NCI-H774 (cell line): ENCODE data around the gene SIK3.

Source experiments
- DNase-seq: peaks from one replicate; lab custom pipeline; 2025; lab: John Stamatoyannopoulos, UW

The SIK3 gene

DNA sequence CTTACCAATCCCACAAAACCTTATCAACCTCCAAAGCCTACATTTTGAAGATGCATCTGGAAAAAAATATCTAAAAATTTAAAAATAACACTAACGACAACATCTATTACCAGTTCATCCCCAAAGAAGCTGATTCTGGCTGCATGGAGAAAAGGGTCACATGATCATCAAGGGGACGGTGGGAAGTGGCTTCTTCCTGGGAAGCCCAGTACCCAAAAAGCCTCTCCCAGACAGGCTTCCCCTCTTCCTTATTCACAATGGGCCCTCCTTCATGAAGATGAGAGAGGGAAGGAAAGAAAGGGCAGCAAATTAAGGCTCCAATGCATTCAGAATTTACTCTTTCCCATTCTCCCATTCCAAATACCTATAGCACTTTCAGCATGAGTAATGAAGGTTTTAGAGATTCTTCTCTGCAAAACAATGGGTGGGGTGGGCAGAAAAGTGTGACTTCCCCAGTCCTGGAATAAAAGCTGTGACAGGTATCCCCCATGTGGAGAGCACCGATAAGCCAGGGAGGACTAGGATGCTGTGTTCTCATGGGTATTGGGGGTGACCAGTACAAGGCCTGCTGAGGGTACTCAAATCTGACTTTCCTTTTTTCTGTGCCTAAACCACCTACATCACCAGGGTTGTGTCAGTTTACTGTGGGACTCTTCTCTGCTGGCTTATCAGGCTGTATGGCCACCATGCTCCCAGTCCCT, 88.2 kb downstream of the SIK3 start:
- DNase-seq = no peak

DNA sequence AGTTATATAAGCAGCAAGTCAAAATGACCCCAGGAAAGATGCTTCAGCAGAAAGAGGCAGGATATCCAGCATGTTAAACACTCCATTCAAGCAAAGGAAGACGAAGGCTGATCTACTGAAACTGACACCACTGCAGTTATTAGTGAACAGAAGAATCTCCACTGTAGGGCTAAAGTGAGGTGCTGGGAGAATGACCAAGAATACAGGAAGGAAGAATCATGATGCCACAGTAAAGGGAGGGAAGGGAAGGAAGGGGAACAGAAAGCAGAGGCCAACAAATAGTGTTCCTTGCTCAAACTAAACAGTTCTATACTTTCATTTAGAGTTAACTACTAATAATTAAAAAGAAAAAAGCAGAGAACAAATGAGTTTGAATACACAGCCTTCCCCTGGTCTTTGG, 92.5 kb downstream of the SIK3 start:
- no peak for DNase-seq

DNA sequence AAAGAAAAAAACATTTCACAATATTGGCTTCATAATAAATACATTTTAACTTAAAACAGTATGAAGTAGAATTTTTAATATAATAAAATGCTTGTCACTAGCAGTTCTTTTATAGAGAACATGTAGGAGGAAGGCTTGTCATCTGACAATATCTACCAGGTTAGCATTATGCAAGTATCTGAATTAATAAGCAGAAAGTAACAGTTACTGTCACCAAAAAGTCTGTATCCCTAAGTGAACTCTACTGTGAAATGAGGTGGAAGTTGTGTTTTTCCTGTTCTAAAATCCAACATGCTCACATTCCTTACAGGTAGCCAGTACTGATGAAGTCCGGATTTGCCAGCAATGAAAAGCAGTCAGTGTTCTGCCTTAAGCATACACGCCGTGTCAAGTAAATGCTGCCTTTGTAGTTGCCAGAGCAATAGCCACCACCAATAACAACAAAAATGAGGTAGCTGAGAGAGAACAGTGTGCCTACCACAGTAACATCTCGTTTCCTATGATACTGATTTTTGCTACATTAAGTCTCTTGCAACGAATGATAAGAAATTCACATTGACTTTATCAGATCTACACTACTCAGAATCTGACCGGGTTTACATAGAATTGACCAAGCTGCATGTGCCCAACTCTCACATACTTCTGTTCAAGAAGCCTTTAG, 95.5 kb downstream of the SIK3 start:
- no peak for DNase-seq

DNA sequence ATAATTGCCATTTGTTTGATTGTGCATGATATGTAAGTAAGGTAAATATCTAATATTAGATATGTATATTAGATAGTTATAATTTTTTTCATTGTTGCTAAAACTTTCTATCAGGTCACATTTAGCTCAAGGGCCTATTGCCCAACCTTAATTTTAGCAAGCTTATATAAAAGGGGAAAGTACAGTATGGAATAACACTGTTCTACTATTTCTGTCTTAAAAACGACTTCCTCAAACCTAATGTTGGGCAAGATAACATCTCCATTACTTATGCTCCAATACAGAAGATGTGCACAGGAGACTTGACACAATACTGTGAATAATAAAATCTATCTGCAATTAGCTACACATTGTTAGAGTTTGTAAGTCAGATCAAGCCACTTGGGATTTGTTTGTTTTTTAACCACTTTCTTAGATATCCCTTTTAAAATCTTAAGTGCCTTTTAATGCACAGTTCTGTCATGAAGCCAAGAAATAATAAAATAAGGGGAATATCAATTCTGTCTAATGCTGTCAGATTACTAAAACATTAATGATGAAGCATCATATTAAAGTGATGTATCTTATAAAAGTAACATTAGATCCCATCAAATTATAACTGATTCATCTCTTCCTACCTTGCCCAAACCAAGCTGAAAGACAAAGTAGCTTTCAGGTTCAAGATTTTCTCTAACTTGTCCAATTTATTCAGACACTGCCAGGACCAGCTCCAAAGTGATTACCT, 98.1 kb downstream of the SIK3 start:
- no peak for DNase-seq

DNA sequence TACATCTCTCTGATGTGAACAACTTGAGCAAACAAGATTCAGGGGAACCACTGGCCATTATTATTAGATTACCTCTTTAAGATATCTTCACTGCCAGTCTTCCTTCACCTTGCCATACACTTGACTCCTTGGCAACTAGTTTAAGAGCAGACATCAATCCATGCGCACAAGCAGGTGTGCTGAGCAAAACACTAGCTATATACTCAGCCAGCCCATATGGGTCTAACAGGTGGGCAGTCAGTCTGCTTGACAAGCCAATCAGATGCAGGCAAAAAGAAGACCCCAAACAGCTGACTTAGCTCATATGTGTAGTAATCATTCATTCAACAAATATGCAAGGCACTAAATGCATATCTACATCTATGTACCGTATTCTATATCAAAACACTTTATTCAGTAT, 101.2 kb downstream of the SIK3 start:
- no peak for DNase-seq

DNA sequence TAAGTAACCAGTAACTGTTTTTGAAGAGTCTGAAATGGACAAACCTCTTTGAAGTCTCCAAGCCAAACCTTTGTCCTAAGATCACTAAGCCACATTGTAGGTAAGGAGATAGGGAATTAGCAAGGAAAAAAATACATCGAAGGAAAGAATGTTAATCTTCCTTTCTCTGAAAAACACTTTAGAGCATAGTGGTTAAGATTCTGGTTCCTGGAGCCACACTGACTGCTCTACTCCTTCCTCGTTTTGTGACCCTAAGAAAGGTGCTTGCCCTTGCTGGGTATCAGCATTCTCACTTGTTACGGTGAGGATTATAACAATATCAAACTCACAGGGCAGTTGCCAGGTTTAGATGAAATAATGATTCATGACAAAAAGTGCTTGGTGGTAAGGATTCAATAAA, 104.0 kb downstream of the SIK3 start:
- DNase-seq = no peak

DNA sequence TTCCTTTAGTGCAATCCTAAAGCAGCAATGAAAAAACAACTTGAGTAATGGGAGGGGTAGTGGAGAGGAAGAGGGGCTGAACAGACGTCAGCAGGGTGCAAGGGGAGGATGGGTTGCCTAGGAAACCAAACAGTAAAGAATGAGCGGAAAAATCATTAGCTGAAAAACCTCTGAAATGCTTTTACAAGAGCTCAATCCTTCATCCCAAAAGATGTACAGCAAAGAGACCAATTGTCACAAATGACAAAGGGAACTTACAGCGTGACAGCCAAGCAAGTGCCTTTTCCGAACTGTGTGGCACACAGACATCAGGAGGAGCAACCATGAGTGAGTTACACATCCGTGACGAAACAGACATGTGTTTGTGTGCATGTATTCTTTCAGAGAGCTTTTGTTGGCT, 104.6 kb downstream of the SIK3 start:
- DNase-seq = no peak

DNA sequence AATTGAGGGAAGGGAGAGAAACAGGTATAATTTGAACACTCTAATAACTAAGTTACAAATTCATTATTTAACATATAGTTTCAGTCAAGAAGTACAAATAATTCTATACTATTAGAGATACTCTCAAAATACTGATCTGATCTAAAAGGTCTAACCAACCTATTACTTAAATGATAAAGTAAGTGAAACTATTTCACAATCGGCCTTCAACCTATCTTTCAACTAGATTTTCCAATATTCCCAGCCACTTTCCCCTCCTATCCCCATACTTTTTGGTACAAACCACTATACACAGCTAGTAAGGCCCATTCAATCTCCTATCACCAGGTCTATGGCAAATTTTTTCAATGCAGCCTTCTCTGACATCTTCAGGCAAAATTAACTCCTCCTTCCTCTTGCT, 106.7 kb downstream of the SIK3 start:
- no peak for DNase-seq

DNA sequence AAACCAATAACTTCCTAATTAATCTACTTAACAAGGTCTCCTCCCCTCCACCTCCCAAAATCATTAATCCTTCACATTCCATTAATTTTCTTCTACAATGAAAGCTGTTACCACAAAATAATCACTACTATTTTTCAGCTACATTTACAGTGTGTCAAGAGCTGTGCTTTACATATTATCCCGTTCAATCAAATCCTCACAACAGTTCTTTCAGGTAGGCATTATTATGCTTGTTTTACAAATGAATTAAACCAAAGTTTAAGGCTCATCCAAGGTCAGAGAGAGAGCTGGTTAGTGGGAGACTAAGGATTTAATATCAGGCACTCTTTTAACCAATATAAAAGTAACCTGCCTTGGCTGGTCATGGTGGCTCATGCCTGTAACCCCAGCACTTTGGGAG, 107.4 kb downstream of the SIK3 start:
- no peak for DNase-seq

DNA sequence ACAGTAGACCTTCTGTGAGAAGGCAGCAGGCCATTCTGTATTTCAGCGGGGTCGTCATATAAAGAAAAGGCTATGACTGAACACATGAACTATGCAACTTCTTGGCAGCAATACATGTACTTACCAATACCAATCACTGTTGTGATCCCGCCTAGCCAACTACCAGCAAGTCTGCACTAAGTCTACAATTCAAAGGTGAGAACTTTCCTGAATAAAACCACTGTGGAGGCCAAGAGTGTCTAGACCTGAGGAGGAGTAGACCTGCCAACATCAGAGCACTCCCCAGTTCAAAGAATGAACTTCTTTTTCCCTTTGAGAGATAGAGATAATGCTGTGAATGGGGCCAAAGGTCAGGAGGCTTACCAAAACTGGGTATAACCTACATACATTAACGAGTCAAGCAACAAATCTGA, 108.2 kb downstream of the SIK3 start:
- DNase-seq = no peak

DNA sequence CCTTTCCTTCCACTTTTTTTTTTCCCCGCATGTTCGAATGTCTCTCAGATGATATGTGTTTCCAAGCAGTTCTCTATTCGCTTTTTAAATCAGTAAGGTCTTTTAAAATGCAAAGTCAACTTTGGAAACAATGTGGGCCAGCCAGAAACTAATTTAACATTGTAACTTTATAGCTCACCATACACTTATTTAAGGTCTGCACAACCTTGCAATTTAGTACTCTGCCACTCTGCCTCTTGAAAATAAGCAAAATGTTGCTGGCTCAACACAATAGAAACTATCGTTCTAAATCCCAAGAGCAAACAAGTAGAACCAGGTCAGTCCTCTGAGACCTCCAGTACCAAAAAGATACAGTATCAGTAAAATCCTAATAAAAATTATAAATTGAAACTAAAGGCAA, 109.0 kb downstream of the SIK3 start:
- DNase-seq = no peak

DNA sequence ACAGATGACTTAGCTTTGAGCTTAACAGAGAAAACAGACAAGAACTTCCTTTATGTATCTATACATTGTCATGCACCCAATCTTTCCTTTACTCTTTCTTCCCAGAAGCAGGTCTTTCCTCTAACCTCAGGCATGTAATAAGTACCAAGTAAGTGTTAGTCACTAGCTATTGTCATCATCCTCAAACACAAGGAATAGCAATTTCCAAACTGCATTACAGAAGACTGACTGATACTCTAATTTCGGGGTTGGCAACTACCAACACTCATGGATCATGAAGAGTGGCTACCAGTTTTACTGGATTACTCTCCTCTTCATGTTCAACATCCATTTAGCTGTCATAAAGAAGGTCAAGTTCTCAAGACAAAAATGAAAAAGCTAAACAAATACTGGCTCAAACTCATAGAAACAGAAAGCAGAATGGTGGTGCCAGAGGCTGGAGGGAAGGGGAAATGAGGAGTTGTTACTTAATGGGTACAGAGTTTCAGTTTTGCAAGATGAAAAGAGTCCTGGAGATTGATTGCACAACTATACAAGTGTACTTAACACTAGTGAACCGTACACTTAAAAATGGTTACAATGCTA, 111.6 kb downstream of the SIK3 start:
- DNase-seq = no peak

DNA sequence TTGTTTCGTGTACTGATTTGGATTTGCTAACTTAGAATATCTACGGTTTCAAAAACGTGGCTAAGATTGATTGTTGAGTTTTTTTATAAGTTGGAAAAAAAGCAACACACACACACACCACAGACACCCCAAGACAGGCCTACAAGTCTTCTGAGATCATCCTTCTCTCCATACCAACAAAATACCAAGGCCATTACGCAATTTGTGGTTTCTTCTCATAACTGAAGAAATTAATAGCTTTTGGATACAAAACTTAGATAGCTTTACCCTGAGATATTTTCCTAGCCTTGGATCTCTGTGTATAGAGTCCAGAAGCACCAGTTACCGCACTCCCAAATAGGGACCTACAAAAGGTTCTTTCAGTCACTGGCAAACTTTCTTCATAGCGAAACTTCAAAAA, 113.6 kb downstream of the SIK3 start:
- no peak for DNase-seq

DNA sequence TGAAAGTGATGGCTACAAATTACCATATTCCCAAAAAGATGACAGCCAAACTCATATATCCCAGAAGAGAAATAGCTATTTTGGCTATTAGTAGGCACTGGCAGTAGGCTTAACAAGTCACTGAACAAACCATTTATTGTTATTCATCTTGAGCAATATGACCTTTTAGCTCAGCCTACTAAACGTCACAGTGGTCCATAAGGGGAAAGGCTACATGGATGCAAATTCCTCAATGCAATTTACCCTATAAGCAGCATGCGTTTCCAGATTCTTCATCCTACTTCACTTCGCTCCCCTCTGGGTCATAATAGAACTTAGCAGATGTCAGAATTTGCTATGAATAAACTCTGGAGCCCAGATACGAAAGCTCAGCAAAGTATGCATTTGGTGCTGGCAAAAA, 114.0 kb downstream of the SIK3 start:
- no peak for DNase-seq

DNA sequence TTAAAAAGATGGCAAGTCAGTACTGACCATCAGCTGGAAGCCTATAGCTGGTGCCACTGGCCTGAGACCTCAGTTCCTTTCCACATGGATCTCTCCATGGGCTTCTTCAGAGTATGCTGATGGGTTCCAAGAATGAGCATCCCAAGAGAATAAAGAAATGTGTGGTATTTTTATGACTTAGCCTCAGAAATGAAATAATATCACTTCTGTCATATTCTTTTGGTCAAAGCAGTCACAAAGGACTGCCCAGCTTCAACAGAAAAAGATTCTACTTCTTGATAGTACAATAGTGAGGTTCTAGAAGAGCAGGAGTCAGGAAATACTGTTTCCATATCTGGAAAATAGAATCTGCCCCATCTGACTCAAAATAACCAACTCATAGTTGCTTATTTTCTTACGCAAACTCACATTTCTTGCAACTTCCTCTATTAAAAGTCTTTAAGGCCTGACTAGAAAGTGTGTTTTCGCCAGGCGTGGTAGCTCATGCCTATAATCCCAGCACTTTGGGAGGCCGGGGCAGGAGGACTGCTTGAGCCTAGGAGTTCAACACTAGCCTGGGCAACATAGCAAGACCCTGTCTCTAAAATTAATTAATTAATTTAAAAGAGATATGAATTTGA, 116.9 kb downstream of the SIK3 start:
- no peak for DNase-seq

DNA sequence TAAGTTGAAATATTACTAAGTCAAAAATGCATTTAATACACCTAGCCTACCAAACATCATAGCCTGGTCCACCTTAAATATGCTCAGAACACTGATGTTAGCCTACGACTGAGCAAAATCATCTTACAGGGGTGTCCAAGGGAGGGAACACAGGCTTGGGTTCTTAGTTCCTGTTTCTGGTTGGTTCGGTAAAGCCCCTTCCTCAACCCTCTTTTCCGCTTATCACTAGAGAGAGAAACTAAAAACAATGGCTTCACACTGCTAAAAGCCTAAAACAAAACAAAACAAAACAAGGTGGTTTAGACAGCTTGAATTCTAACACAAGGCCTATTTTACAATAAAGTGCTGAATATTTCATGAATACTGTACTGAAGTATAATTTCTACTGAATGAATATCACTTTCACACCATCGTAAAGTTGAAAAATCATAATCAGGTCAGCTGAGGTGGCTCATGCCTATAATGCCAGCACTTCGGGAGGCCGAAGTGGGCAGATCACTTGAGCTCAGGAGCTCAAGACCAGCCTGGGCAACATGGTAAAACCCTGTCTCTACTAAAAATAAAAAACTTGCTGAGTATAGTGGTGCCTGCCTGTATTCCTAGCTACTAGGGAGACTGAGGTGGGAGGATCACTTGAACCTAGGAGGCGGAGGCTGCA, 118.0 kb downstream of the SIK3 start:
- no peak for DNase-seq

DNA sequence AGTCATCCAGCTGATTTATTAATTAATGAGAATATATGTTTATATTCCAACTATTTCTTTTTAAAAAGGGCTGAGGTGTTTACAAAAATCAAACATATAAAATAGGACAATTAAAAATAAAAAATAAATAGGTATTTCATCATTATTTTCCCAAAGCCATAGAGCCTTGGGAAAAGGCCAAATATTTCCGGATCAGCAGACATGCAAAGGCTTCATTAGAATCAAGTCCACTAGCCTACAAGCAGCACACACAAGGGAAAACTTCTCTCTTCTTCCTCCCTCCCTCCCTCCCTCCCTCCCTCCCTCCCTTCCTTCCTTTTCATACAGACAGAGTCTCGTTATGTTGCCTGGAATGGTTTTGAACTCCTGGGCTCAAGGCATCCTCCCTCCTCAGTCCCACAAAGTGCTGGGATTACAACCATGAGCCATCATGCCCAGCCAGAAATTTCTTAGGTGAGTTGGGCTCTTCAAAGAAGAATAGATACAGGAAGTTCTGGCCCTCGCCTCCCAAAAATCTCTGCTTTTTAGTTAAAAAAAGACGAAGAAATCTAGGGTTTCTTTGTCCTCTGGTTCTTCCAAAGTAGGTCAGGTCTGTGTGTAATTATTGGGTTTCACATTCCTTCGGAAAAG, 121.2 kb downstream of the SIK3 start:
- DNase-seq = no peak

DNA sequence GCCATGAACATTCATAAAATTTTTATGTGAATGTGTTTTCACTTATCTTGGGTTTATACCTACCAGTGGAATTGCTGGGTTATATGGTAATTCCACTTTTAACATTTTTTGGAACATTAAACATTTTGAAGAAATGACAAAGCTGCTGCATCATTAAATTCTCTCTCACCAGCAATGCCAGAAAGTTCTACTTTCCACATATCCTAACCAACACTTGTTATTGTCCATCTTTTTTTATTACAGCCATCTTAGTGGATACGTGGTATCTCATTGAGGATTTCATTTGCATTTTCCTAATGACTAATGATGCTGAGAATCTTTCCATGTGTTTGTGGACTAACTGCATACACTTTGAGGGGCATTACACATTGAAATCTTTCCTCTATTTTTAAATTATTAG, 122.6 kb downstream of the SIK3 start:
- DNase-seq = no peak

DNA sequence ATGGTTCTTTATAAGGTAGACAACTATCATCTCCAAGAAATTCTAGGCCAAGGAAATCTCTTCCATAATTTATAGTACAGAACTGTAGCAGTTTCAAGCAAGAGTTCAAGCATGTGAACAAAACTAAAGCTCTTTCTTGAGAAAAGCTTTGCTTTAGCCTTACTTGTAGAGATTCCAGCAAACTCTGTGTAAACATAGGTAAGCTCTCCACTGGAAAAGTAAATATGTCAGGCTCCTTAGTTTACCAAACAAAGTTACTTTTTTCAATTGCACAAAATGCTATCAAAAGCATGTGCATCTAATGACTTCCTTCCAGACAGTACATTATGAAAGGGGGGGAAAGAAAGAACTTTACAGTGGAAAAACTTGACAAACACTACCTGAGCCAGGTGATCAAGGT, 125.0 kb downstream of the SIK3 start:
- DNase-seq = no peak

DNA sequence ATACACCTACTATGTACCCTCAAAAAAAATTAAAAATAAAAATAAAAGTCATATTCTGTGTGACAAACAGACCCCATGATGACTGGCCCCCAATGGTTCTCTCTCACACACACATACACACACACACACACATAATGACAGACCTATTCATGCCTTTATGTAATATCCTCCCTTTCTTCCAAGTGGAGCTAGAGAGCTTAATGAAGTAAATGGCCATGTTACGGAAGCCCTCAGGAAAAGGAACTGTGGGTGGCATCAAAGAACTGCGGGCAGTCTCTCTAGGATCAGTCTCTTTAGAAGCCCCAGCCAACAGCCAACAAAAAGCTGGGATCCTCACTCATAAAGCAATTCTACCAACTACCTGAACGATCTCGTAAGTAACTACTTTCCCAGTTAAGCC, 125.5 kb downstream of the SIK3 start:
- no peak for DNase-seq

DNA sequence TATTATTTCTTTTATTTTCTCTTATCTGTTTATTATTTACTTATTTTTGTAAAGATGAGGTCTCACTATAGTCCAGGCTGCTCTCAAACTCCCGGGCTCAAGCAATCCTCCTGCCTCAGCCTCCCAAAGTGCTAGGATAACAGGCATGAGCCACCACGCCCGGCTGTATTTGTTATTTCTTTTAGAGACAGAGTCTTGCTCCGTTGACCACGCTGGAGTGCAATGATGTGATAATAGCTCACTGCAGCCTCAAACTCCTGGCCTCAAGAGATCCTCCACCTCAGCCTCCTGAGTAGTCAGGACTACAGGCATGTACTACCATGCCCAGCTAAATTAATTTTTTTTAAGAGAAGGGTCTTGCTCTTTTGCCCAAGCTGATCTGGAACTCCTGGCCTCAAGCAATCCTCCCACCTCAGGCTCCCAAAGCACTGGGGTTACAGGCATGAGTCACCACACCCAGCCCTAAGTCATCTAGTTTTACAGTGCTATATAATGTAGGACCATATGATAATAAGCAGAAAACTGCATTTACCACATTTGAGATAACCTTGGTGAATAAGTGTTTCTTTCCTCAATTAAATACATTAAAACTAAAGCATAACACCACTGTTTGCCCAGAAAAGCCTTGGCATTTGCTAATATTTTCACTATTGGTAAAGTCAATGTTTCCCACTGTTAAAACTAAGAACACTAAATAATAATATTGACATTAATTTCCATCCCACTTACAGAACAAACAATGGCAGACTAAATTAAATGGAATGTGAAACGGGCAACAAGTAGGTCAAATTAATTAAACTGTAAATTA, 127.5 kb downstream of the SIK3 start:
- DNase-seq = no peak
